Measurements from ENCODE around the gene IL36RN. TPM values are rescaled to one million over a fixed set of nuclear protein-coding genes. Genes with fewer than 3 reads are reported as not detected.

The IL36RN gene
- total and polyA plus RNA-seq, 4 donors: not detected

DNA sequence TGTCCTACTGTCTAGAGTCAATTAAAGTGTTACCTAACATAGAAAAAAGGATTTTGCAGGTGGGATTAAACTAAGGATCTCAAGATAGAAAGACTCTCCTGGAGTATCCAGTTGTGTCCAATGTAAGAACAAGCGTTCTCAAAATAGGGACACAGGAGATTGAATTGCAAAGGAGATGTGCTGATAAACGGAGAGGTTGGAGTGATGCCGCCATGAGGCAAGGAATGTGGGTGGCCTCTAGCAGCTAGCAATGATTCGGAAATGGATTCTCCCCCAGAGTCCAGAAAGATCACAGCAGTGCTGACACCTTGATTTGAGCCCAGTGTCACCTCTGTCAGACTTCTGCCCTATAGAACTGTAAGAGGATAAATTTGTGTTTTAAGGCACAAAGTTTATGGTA lies 44.3 kb downstream of the IL36RN start:
- 97% methylated on average over 4 of the region's 4 CpGs for WGBS
- no peak for TF ChIP-seq HNF4G (IDR thresholded peaks at IDR 0.05)
- TF ChIP-seq RAD21 (IDR thresholded peaks at IDR 0.05): no peak

DNA sequence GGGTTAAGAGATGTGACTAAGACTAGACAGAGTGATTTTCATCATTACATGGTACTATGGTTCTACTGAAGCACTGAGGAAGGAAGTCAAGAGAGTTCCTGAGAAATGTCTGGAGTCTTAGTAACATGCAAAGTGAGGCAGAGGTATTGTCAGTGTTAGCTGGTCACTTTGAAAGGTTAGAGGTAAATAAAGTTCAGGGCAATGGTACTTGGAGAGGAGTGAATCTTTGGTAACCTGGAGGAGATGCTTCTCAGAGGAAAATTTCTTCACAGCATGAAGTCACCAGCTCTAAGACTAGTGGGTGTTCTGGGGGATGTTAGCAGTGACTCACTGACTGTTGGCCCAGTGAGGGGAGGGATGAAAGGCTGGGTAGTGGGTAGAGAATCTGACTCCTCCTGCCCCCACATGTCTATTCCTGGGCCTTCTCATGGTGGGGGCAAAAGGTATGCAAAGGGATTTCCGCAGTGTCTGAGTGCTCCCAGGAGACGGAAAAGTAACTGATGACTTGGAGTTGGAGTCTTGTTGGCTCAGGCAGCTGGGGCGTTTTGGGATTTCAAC lies 45.1 kb downstream of the IL36RN start:
- DNase-seq (ENCODE audit: low spot score): no peak
- Histone ChIP-seq H3K9me3 (ENCODE audit: control insufficient read depth in 4 of 4, low read length in 3 of 4) (no peaks in the 10 kb centered on the region), H3K36me3 (ENCODE audit: control insufficient read depth in 4 of 4, insufficient read depth in 3 of 4, low read depth in 1 of 4, low read length in 3 of 4) (no peaks in the 10 kb centered on the region), H3K27me3 (ENCODE audit: control insufficient read depth in 4 of 4, insufficient read depth in 4 of 4, low read length in 3 of 4) (no peaks in the 10 kb centered on the region), H3K27ac (ENCODE audit: low read depth in 1 of 2, low read length in 2 of 2) (no peak overlapping the region), H3K9ac (ENCODE audit: low read depth in 1 of 2, low read length in 2 of 2) (no peak overlapping the region), H3K4me1 (ENCODE audit: control insufficient read depth in 4 of 4, insufficient read depth in 4 of 4, low read length in 3 of 4) (no peaks in the 10 kb centered on the region), H3K4me3 (ENCODE audit: low read depth in 1 of 3, low read length in 3 of 3) (no peak overlapping the region)
- TF ChIP-seq, protein P1, sequence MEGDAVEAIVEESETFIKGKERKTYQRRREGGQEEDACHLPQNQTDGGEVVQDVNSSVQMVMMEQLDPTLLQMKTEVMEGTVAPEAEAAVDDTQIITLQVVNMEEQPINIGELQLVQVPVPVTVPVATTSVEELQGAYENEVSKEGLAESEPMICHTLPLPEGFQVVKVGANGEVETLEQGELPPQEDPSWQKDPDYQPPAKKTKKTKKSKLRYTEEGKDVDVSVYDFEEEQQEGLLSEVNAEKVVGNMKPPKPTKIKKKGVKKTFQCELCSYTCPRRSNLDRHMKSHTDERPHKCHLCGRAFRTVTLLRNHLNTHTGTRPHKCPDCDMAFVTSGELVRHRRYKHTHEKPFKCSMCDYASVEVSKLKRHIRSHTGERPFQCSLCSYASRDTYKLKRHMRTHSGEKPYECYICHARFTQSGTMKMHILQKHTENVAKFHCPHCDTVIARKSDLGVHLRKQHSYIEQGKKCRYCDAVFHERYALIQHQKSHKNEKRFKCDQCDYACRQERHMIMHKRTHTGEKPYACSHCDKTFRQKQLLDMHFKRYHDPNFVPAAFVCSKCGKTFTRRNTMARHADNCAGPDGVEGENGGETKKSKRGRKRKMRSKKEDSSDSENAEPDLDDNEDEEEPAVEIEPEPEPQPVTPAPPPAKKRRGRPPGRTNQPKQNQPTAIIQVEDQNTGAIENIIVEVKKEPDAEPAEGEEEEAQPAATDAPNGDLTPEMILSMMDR (IDR thresholded peaks at IDR 0.05; ENCODE audit: low read depth, low read length, missing input control): no peak
- TF ChIP-seq FOXA2 (IDR thresholded peaks at IDR 0.05) (no peak), FOXA1 (IDR thresholded peaks at IDR 0.05) (no peak), SP1 (IDR thresholded peaks at IDR 0.05) (no peak), NR2F2 (IDR thresholded peaks at IDR 0.05) (no peak), HNF4G (IDR thresholded peaks at IDR 0.05) (no peak), RXRA (IDR thresholded peaks at IDR 0.05) (no peak), JUND (IDR thresholded peaks at IDR 0.05) (no peak), YY1 (IDR thresholded peaks at IDR 0.05) (no peak), EGR1 (IDR thresholded peaks at IDR 0.05; ENCODE audit: low read depth in 2 of 2) (no peak), RAD21 (IDR thresholded peaks at IDR 0.05) (no peak), GABPA (IDR thresholded peaks at IDR 0.05 in 1 of 2, conservative IDR thresholded peaks at IDR 0.05 in 1 of 2) (no peak), HNF4A (conservative IDR thresholded peaks at IDR 0.05) (no peak), TAF1 (conservative IDR thresholded peaks at IDR 0.05) (no peak)
- TF ChIP-seq, protein P2, sequence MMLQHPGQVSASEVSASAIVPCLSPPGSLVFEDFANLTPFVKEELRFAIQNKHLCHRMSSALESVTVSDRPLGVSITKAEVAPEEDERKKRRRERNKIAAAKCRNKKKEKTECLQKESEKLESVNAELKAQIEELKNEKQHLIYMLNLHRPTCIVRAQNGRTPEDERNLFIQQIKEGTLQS (IDR thresholded peaks at IDR 0.05): no peak
- TF ChIP-seq, protein P3, sequence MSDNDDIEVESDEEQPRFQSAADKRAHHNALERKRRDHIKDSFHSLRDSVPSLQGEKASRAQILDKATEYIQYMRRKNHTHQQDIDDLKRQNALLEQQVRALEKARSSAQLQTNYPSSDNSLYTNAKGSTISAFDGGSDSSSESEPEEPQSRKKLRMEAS (IDR thresholded peaks at IDR 0.05): no peak
- TF ChIP-seq, protein P4, sequence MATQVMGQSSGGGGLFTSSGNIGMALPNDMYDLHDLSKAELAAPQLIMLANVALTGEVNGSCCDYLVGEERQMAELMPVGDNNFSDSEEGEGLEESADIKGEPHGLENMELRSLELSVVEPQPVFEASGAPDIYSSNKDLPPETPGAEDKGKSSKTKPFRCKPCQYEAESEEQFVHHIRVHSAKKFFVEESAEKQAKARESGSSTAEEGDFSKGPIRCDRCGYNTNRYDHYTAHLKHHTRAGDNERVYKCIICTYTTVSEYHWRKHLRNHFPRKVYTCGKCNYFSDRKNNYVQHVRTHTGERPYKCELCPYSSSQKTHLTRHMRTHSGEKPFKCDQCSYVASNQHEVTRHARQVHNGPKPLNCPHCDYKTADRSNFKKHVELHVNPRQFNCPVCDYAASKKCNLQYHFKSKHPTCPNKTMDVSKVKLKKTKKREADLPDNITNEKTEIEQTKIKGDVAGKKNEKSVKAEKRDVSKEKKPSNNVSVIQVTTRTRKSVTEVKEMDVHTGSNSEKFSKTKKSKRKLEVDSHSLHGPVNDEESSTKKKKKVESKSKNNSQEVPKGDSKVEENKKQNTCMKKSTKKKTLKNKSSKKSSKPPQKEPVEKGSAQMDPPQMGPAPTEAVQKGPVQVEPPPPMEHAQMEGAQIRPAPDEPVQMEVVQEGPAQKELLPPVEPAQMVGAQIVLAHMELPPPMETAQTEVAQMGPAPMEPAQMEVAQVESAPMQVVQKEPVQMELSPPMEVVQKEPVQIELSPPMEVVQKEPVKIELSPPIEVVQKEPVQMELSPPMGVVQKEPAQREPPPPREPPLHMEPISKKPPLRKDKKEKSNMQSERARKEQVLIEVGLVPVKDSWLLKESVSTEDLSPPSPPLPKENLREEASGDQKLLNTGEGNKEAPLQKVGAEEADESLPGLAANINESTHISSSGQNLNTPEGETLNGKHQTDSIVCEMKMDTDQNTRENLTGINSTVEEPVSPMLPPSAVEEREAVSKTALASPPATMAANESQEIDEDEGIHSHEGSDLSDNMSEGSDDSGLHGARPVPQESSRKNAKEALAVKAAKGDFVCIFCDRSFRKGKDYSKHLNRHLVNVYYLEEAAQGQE (IDR thresholded peaks at IDR 0.05): no peak
- TF ChIP-seq, protein P5, sequence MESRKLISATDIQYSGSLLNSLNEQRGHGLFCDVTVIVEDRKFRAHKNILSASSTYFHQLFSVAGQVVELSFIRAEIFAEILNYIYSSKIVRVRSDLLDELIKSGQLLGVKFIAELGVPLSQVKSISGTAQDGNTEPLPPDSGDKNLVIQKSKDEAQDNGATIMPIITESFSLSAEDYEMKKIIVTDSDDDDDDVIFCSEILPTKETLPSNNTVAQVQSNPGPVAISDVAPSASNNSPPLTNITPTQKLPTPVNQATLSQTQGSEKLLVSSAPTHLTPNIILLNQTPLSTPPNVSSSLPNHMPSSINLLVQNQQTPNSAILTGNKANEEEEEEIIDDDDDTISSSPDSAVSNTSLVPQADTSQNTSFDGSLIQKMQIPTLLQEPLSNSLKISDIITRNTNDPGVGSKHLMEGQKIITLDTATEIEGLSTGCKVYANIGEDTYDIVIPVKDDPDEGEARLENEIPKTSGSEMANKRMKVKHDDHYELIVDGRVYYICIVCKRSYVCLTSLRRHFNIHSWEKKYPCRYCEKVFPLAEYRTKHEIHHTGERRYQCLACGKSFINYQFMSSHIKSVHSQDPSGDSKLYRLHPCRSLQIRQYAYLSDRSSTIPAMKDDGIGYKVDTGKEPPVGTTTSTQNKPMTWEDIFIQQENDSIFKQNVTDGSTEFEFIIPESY (IDR thresholded peaks at IDR 0.05): no peak
- WGBS: 88% methylated on average over 3 of the region's 3 CpGs

More for the DNA sequence above, 44.3 kb downstream of the IL36RN start:
- no peak overlapping the region for H3K27ac ChIP-seq (ENCODE audit: low read depth in 1 of 2, low read length in 2 of 2)
- H3K4me3 ChIP-seq (ENCODE audit: low read depth in 1 of 3, low read length in 3 of 3): no peak overlapping the region
- no peak for DNase-seq (ENCODE audit: low spot score)
- no peaks in the 10 kb centered on the region for H3K36me3 ChIP-seq (ENCODE audit: control insufficient read depth in 4 of 4, insufficient read depth in 3 of 4, low read depth in 1 of 4, low read length in 3 of 4)
- H3K9me3 ChIP-seq (ENCODE audit: control insufficient read depth in 4 of 4, low read length in 3 of 4): no peaks in the 10 kb centered on the region
- peaks cover 0 to under 1% (median 0%) of the 10 kb centered on the region in 4 donors for H3K4me1 ChIP-seq (ENCODE audit: control insufficient read depth in 4 of 4, insufficient read depth in 4 of 4, low read length in 3 of 4)
- no peaks in the 10 kb centered on the region for H3K27me3 ChIP-seq (ENCODE audit: control insufficient read depth in 4 of 4, insufficient read depth in 4 of 4, low read length in 3 of 4)
- H3K9ac ChIP-seq (ENCODE audit: low read depth in 1 of 2, low read length in 2 of 2): no peak overlapping the region

Measured in liver (tissue), 9 donors.